HepG2 (cell line): ENCODE data around the gene EDEM1. TPM values are rescaled to one million over a fixed set of nuclear protein-coding genes. Genes with fewer than 3 reads are reported as not detected.

ENCODE experiments used
- ASH2L ChIP-seq: fragments of 300-600, 200-600 bp; sonication (generic); IDR thresholded peaks from 2 replicates; pipeline ENCODE4 v1.7.0; 2017; ENCODE audit warnings: low read depth, mild to moderate bottlenecking, moderate library complexity, mixed read lengths, low read length; ENCODE audit not compliant: insufficient read length
- CREM ChIP-seq, 2 experiments: sonication (generic) in 1 of 2; formaldehyde crosslinking in 1 of 2; IDR thresholded peaks; 2 replicates each; pipeline versions ENCODE4 v1.4.0 to v1.6.1; 2016 to 2020; ENCODE audit warnings: antibody characterized with exemption in 1 of 2, mild to moderate bottlenecking in 1 of 2, missing genetic modification reagents in 1 of 2
- ETV5 ChIP-seq: IDR thresholded peaks from 2 replicates; pipeline ENCODE4 v1.6.1; 2018; ENCODE audit warnings: missing biosample characterization, missing genetic modification reagents, inconsistent platforms, borderline replicate concordance
- HOXA3 ChIP-seq: sonication (generic); formaldehyde crosslinking; IDR thresholded peaks from 2 replicates; pipeline ENCODE4 v1.5.0; 2020; ENCODE audit warnings: missing genetic modification reagents
- KDM2A ChIP-seq: sonication (generic); formaldehyde crosslinking; IDR thresholded peaks from 2 replicates; pipeline ENCODE4 v1.4.0; 2020; ENCODE audit warnings: low read depth, missing genetic modification reagents, borderline replicate concordance
- MATR3 ChIP-seq: sonication (generic); formaldehyde crosslinking; IDR thresholded peaks from 2 replicates; pipeline ENCODE4 v1.4.0; 2020; ENCODE audit warnings: missing genetic modification reagents
- MED8 ChIP-seq: sonication (generic); formaldehyde crosslinking; IDR thresholded peaks from 2 replicates; pipeline ENCODE4 v1.8.1; 2023; ENCODE audit warnings: mild to moderate bottlenecking, missing genetic modification reagents; ENCODE audit not compliant: insufficient replicate concordance
- NCOA2 ChIP-seq: sonication (generic); formaldehyde crosslinking; IDR thresholded peaks from 2 replicates; pipeline ENCODE4 v1.8.0; 2022; ENCODE audit warnings: inconsistent platforms
- NCOR1 ChIP-seq: fragments of 200-600 bp; sonication (generic); IDR thresholded peaks from 2 replicates; pipeline ENCODE4 v1.7.0; 2017; ENCODE audit warnings: antibody characterized with exemption, low read length, borderline replicate concordance
- NR2F2 ChIP-seq: IDR thresholded peaks from 2 replicates; pipeline ENCODE4 v1.6.1; 2012; ENCODE audit warnings: low read depth, inconsistent platforms, borderline replicate concordance
- PAXIP1 ChIP-seq: sonication (generic); formaldehyde crosslinking; conservative IDR thresholded peaks from 2 replicates; pipeline ENCODE4 v1.4.0; 2020; ENCODE audit warnings: mild to moderate bottlenecking, missing genetic modification reagents, moderate library complexity
- PITX1 ChIP-seq: sonication (generic); formaldehyde crosslinking; IDR thresholded peaks from 2 replicates; pipeline ENCODE4 v1.5.1; 2020; ENCODE audit warnings: mild to moderate bottlenecking, missing genetic modification reagents
- PLSCR1 ChIP-seq: sonication (generic); formaldehyde crosslinking; IDR thresholded peaks from 2 replicates; pipeline ENCODE4 v1.5.0; 2020; ENCODE audit warnings: missing genetic modification reagents, mild to moderate bottlenecking, borderline replicate concordance
- RBM22 ChIP-seq: fragments of 200-400 bp; formaldehyde crosslinking; optimal IDR thresholded peaks from 2 replicates; pipeline ENCODE3; 2017; ENCODE audit warnings: mild to moderate bottlenecking, low read length, moderate library complexity
- RCOR2 ChIP-seq: IDR thresholded peaks from 2 replicates; pipeline ENCODE4 v1.6.1; 2016; ENCODE audit warnings: missing biosample characterization, missing genetic modification reagents
- ZFP36 ChIP-seq: fragments of 150-350 bp; IDR thresholded peaks from 2 replicates; pipeline ENCODE4 v1.6.1; 2018; ENCODE audit warnings: borderline replicate concordance, low read length, low read depth; ENCODE audit not compliant: partially characterized antibody
- ZGPAT ChIP-seq: IDR thresholded peaks from 2 replicates; pipeline ENCODE4 v1.6.1; 2016; ENCODE audit warnings: mild to moderate bottlenecking
- ZNF280D ChIP-seq: sonication (generic); formaldehyde crosslinking; IDR thresholded peaks from 2 replicates; pipeline ENCODE4 v1.5.1; 2020; ENCODE audit warnings: mild to moderate bottlenecking, missing genetic modification reagents
- ZNF30 ChIP-seq: sonication (generic); formaldehyde crosslinking; IDR thresholded peaks from 2 replicates; pipeline ENCODE4 v1.5.0; 2020; ENCODE audit warnings: mild to moderate bottlenecking, missing genetic modification reagents
- ZNF644 ChIP-seq: IDR thresholded peaks from 2 replicates; pipeline ENCODE4 v1.6.1; 2016; ENCODE audit warnings: low read depth
- polyA plus RNA-seq, 8 experiments: library from polyadenylated mRNA; depleted of rRNA in 3 of 8; stranded (reverse) in 7 of 8; unstranded in 1 of 8; fragments of >200 nt; fragmentation: Illumina TruSeq in 4 of 8; extraction: Trizol in 4 of 8; gene quantifications; 2 replicates each; pipeline versions ENCODE4 v1.2.1 to v1.2.3, GENCODE V29; 2011 to 2016; ENCODE audit warnings: low read depth in 4 of 8, missing spikeins in 1 of 8, mixed read lengths in 1 of 8; ENCODE audit not compliant: insufficient read depth in 1 of 8
- total RNA-seq, 5 experiments: library from RNA; depleted of rRNA; stranded (reverse); fragments of >200 nt; fragmentation: Illumina TruSeq; extraction: Trizol; gene quantifications; 2 replicates each; pipeline ENCODE4 v1.2.3, GENCODE V29; 2016; ENCODE audit warnings: low read depth in 1 of 5

EDEM1 gene
- total and polyA plus RNA-seq, 2 of the 13 experiments (the other 11 are each of a cell fraction or from before 2014, with no cell fraction given) = 13.8 to 25.8 TPM

- TF ChIP-seq ZNF280D (CRISPR knock-in tag) (0 out of 2 replicates have a peak, but pooled peaks have one; percentile 20), NCOA2 (CRISPR knock-in tag) (peak; percentile 45; the same call in 1 of the 2 replicates), ZNF644 (CRISPR knock-in tag) (peak; percentile 51; the same call in 1 of the 2 replicates), MATR3 (CRISPR knock-in tag) (no peak), ETV5 (CRISPR knock-in tag) (peak; percentile 11; the same call in 1 of the 2 replicates), HOXA3 (CRISPR knock-in tag) (peak; percentile 65; the same call in 1 of the 2 replicates), PLSCR1 (CRISPR knock-in tag) (no peak), ASH2L (peak; percentile 41), PAXIP1 (CRISPR knock-in tag) (peak; percentile 69), CREM (IDR thresholded peaks at IDR 0.05) (peak; percentile 44; the same call in 1 of the 2 replicates), CREM (CRISPR knock-in tag; IDR thresholded peaks at IDR 0.05) (no peak), PITX1 (CRISPR knock-in tag) (0 out of 2 replicates have a peak, but pooled peaks have one; percentile 15), NR2F2 (peak; percentile 45; the same call in 1 of the 2 replicates), MED8 (CRISPR knock-in tag) (no peak), NCOR1 (peak; percentile 89), ZGPAT (CRISPR knock-in tag) (peak; percentile 53; the same call in 1 of the 2 replicates), KDM2A (CRISPR knock-in tag) (0 out of 2 replicates have a peak, but pooled peaks have one; percentile 26), RCOR2 (peak; percentile 80), RBM22 (no peak), ZFP36 (no peak), ZNF30 (CRISPR knock-in tag) (no peak)
Observed at GRCh38 chr3:5188419-5189221, 1.1 kb downstream of the EDEM1 start (continued).
